ENCODE measurements around the gene GCNT3.

Gene GCNT3

GRCh38 chr15:59611276-59612260, at the start of gene GCNT3:
GCNT3 (plus strand) TSS chr15:59611783; CDS start chr15:59618239, 6,456 bp downstream.
- Mint-ChIP-seq H3K27ac (no peak within 1 kb of the TSS), H3K36me3 (peaks cover 3% of the 10 kb centered on the region), H3K9me3 (peaks cover 3% of the 10 kb centered on the region), H3K27me3 (peaks cover 32% of the 10 kb centered on the region), H3K4me3 (no peak within 1 kb of the TSS), H3K4me1 (peaks cover 8% of the 10 kb centered on the region)
- CTCF ChIA-PET: interaction anchor here (0.8 to 1.1 kb wide), 2 partner anchors 61 to 79 kb away, joined by 3 read pairs; no protein-coding TSS in a partner anchor
- no peak for DNase-seq

GRCh38 chr15:59562448-59563186, 49.0 kb upstream of the GCNT3 start:
- CTCF ChIA-PET: no interaction called here
- H3K4me3 Mint-ChIP-seq: no peak overlapping the region

GRCh38 chr15:59565299-59565698, 46.3 kb upstream of the GCNT3 start:
- Mint-ChIP-seq H3K4me1 (peaks cover 4% of the 10 kb centered on the region), H3K27ac (no peak overlapping the region), H3K4me3 (no peak overlapping the region), H3K36me3 (no peaks in the 10 kb centered on the region), H3K27me3 (peaks cover 6% of the 10 kb centered on the region), H3K9me3 (peaks cover 2% of the 10 kb centered on the region)
- CTCF ChIA-PET: interaction anchor here (1.7 kb wide), 1 partner anchor 32 kb away, joined by 4 read pairs; no protein-coding TSS in a partner anchor
- DNase-seq: no peak

More at GRCh38 chr15:59562448-59563186, 49.0 kb upstream of the GCNT3 start:
- Mint-ChIP-seq H3K9me3 (peaks cover 2% of the 10 kb centered on the region), H3K36me3 (no peaks in the 10 kb centered on the region), H3K4me1 (peaks cover 4% of the 10 kb centered on the region), H3K27me3 (peaks cover 17% of the 10 kb centered on the region), H3K27ac (no peak overlapping the region)
- no peak for DNase-seq

- DNase-seq: no peak
- Mint-ChIP-seq H3K36me3 (no peaks in the 10 kb centered on the region), H3K9me3 (peaks cover 2% of the 10 kb centered on the region), H3K4me3 (no peak overlapping the region), H3K4me1 (peaks cover 4% of the 10 kb centered on the region), H3K27me3 (peaks cover 6% of the 10 kb centered on the region), H3K27ac (no peak overlapping the region)
- CTCF ChIA-PET: no interaction called here
Measured at GRCh38 chr15:59567324-59567723, 44.3 kb upstream of the GCNT3 start.

- H3K4me1 Mint-ChIP-seq: peaks cover 4% of the 10 kb centered on the region
- H3K4me3 Mint-ChIP-seq: no peak overlapping the region
- peaks cover 3% of the 10 kb centered on the region for H3K27me3 Mint-ChIP-seq
- H3K9me3 Mint-ChIP-seq: peaks cover 2% of the 10 kb centered on the region
- CTCF ChIA-PET: no interaction called here
- H3K36me3 Mint-ChIP-seq: no peaks in the 10 kb centered on the region
- DNase-seq: no peak
- H3K27ac Mint-ChIP-seq: no peak overlapping the region
Measured at GRCh38 chr15:59569477-59569876, 42.1 kb upstream of the GCNT3 start.

- DNase-seq: no peak
- Mint-ChIP-seq H3K27ac (no peak overlapping the region), H3K9me3 (peaks cover 2% of the 10 kb centered on the region), H3K4me3 (no peak overlapping the region), H3K4me1 (peaks cover 4% of the 10 kb centered on the region), H3K36me3 (no peaks in the 10 kb centered on the region), H3K27me3 (peaks cover 3% of the 10 kb centered on the region)
- CTCF ChIA-PET: no interaction called here
Measured at GRCh38 chr15:59570315-59570714, 41.3 kb upstream of the GCNT3 start.

- Mint-ChIP-seq H3K9me3 (no peaks in the 10 kb centered on the region), H3K36me3 (no peaks in the 10 kb centered on the region), H3K4me3 (no peak overlapping the region), H3K27me3 (peaks cover 3% of the 10 kb centered on the region), H3K4me1 (peaks cover 4% of the 10 kb centered on the region), H3K27ac (no peak overlapping the region)
- CTCF ChIA-PET: no interaction called here
- no peak for DNase-seq
Measured at GRCh38 chr15:59571606-59572005, 40.0 kb upstream of the GCNT3 start.

- Mint-ChIP-seq H3K27ac (no peak overlapping the region), H3K27me3 (peaks cover 22% of the 10 kb centered on the region)
Measured at GRCh38 chr15:59583088-59583487, 28.5 kb upstream of the GCNT3 start.

GRCh38 chr15:59587085-59587826, 24.3 kb upstream of the GCNT3 start:
- Mint-ChIP-seq H3K36me3 (no peaks in the 10 kb centered on the region), H3K4me1 (peaks cover 26% of the 10 kb centered on the region), H3K9me3 (no peaks in the 10 kb centered on the region), H3K27me3 (peaks cover under 1% of the 10 kb centered on the region), H3K27ac (no peak overlapping the region), H3K4me3 (no peak overlapping the region)
- DNase-seq: no peak
- CTCF ChIA-PET: interaction anchor here (0.7 kb wide), 1 partner anchor 87 kb away, joined by 3 read pairs; no protein-coding TSS in a partner anchor

More at GRCh38 chr15:59583088-59583487, 28.5 kb upstream of the GCNT3 start:
- no peaks in the 10 kb centered on the region for H3K9me3 Mint-ChIP-seq
- no peaks in the 10 kb centered on the region for H3K36me3 Mint-ChIP-seq
- no peak for DNase-seq
- H3K4me3 Mint-ChIP-seq: no peak overlapping the region
- CTCF ChIA-PET: no interaction called here
- peaks cover 9% of the 10 kb centered on the region for H3K4me1 Mint-ChIP-seq

GRCh38 chr15:59590027-59590426, 21.6 kb upstream of the GCNT3 start:
- CTCF ChIA-PET: interaction anchor here (1.2 kb wide), 1 partner anchor 56 kb away, joined by 5 read pairs; no protein-coding TSS in a partner anchor
- no peak overlapping the region for H3K27ac Mint-ChIP-seq
- H3K27me3 Mint-ChIP-seq: no peaks in the 10 kb centered on the region
- no peak for DNase-seq
- no peak overlapping the region for H3K4me3 Mint-ChIP-seq
- H3K36me3 Mint-ChIP-seq: no peaks in the 10 kb centered on the region
- no peaks in the 10 kb centered on the region for H3K9me3 Mint-ChIP-seq
- H3K4me1 Mint-ChIP-seq: peaks cover 26% of the 10 kb centered on the region

- CTCF ChIA-PET: interaction anchor here (1.0 to 1.2 kb wide), 2 partner anchors 55 to 58 kb away, joined by 3 to 5 read pairs; no protein-coding TSS in a partner anchor
Measured at GRCh38 chr15:59591356-59591755, 20.2 kb upstream of the GCNT3 start.

GRCh38 chr15:59594493-59594942, 17.1 kb upstream of the GCNT3 start:
- peaks cover 17% of the 10 kb centered on the region for H3K4me1 Mint-ChIP-seq
- H3K27ac Mint-ChIP-seq: no peak overlapping the region
- CTCF ChIA-PET: interaction anchor here (0.7 to 1.2 kb wide), 2 partner anchors 9 to 62 kb away, joined by 3 read pairs; no protein-coding TSS in a partner anchor
- no peak for DNase-seq
- no peaks in the 10 kb centered on the region for H3K36me3 Mint-ChIP-seq
- H3K9me3 Mint-ChIP-seq: no peaks in the 10 kb centered on the region
- H3K27me3 Mint-ChIP-seq: peaks cover 10% of the 10 kb centered on the region
- no peak overlapping the region for H3K4me3 Mint-ChIP-seq

More at GRCh38 chr15:59591356-59591755, 20.2 kb upstream of the GCNT3 start:
- Mint-ChIP-seq H3K9me3 (no peaks in the 10 kb centered on the region), H3K4me1 (peaks cover 26% of the 10 kb centered on the region), H3K36me3 (no peaks in the 10 kb centered on the region), H3K27ac (no peak overlapping the region), H3K4me3 (no peak overlapping the region), H3K27me3 (no peaks in the 10 kb centered on the region)
- DNase-seq: no peak

- no peak overlapping the region for H3K4me3 Mint-ChIP-seq
- peaks cover 10% of the 10 kb centered on the region for H3K27me3 Mint-ChIP-seq
- H3K9me3 Mint-ChIP-seq: no peaks in the 10 kb centered on the region
- H3K36me3 Mint-ChIP-seq: no peaks in the 10 kb centered on the region
- no peak for DNase-seq
- H3K27ac Mint-ChIP-seq: no peak overlapping the region
- CTCF ChIA-PET: interaction anchor here (1.2 kb wide), 1 partner anchor 9 kb away, joined by 3 read pairs; no protein-coding TSS in a partner anchor
- H3K4me1 Mint-ChIP-seq: peaks cover 13% of the 10 kb centered on the region
Measured at GRCh38 chr15:59594991-59595390, 16.6 kb upstream of the GCNT3 start.

Data from activated naive CD4-positive, alpha-beta T cell treated with anti-CD3 and anti-CD28 coated beads, Interleukin-2, amount 10 ng/mL, durations not matched to agents 7 days and 5 days (primary cell).